Endothelial cell (in vitro differentiated cells): ENCODE results near the gene XAF1. TPM values are rescaled to one million over a fixed set of nuclear protein-coding genes. Genes with fewer than 3 reads are reported as not detected.

Experiments used
- DNase-seq: peaks from one replicate; pipeline ENCODE4 v3.0.0; 2021; ENCODE audit warnings: low spot score
- H3K27ac Mint-ChIP-seq: one replicate; pipeline ENCODE4 v1.8.0; 2021; ENCODE audit warnings: mixed read lengths, inconsistent platforms; ENCODE audit not compliant: unreplicated experiment
- H3K27me3 Mint-ChIP-seq: one replicate; pipeline ENCODE4 v1.8.0; 2021; ENCODE audit warnings: mild to moderate bottlenecking, moderate library complexity, mixed read lengths, inconsistent platforms; ENCODE audit not compliant: unreplicated experiment
- H3K36me3 Mint-ChIP-seq: one replicate; pipeline ENCODE4 v1.8.0; 2021; ENCODE audit warnings: mild to moderate bottlenecking, low read depth, mixed read lengths, inconsistent platforms; ENCODE audit not compliant: unreplicated experiment
- H3K4me1 Mint-ChIP-seq: one replicate; pipeline ENCODE4 v1.8.0; 2021; ENCODE audit warnings: mild to moderate bottlenecking, mixed read lengths, inconsistent platforms; ENCODE audit not compliant: unreplicated experiment
- H3K4me3 Mint-ChIP-seq: one replicate; pipeline ENCODE4 v1.8.0; 2021; ENCODE audit warnings: mild to moderate bottlenecking, mixed read lengths, inconsistent platforms; ENCODE audit not compliant: unreplicated experiment
- H3K9me3 Mint-ChIP-seq: one replicate; pipeline ENCODE4 v1.8.0; 2021; ENCODE audit warnings: mixed read lengths, inconsistent platforms; ENCODE audit not compliant: unreplicated experiment
- CTCF ChIP-seq: fragments of 200-600 bp; sonication (generic); IDR thresholded peaks from one replicate; pipeline ENCODE4 v1.5.0; 2021; ENCODE audit warnings: antibody characterized with exemption; ENCODE audit not compliant: unreplicated experiment
- total RNA-seq: library from RNA; stranded (reverse); fragmentation: NEBNext Ultra II Directional; extraction: Animal tissue kit (Norgen Biotek cat#: 25700); gene quantifications from one replicate; pipeline ENCODE4 v1.2.1, GENCODE V29; 2021; ENCODE audit not compliant: unreplicated experiment

The XAF1 gene
- total RNA-seq, 1 donor from 2014 or later = 0.38 TPM

GRCh38 chr17:6713130-6713917, 42.5 kb upstream of the XAF1 start, which contains the start of gene SLC13A5:
Gene SLC13A5, minus strand, starts transcription at chr17:6713369. Its CDS starts 36 bp downstream, at chr17:6713333.
- Mint-ChIP-seq H3K36me3 (peaks cover 9% of the 10 kb centered on the region), H3K9me3 (peaks cover 4% of the 10 kb centered on the region), H3K27ac (no peak within 1 kb of the TSS), H3K27me3 (peaks cover 19% of the 10 kb centered on the region), H3K4me1 (peaks cover 17% of the 10 kb centered on the region), H3K4me3 (peak within 1 kb of the TSS; percentile 89)
- peak; percentile 50 for TF ChIP-seq CTCF
- peak; percentile 69 for DNase-seq

DNA sequence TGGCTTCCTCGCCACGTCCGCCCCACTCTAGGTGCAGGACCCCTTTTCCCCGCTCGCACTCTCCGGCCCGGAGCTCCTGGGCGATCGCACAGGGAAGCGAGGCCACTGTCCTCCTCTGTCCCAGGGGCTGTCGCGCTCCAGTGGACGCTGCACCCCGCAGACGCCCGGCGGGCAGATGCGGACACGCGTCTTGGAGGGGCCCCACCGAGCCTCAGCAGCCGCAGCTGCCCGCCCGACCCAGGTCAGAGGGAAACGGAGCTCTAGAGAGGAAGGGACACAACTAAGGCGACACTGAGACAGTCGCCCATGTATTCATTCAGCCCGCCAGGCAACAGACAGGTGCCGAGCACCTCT, 42.0 kb upstream of the XAF1 start:
- Mint-ChIP-seq H3K4me1 (peaks cover 17% of the 10 kb centered on the region), H3K27me3 (peaks cover 19% of the 10 kb centered on the region), H3K4me3 (peak overlapping the region; percentile 89), H3K27ac (no peak overlapping the region), H3K9me3 (peaks cover 4% of the 10 kb centered on the region), H3K36me3 (peaks cover 9% of the 10 kb centered on the region)
- TF ChIP-seq CTCF = no peak
- DNase-seq = no peak

- Mint-ChIP-seq H3K27ac (no peak overlapping the region), H3K4me3 (peak overlapping the region; percentile 89), H3K4me1 (peaks cover 17% of the 10 kb centered on the region), H3K27me3 (peaks cover 19% of the 10 kb centered on the region), H3K9me3 (peaks cover 4% of the 10 kb centered on the region), H3K36me3 (peaks cover 9% of the 10 kb centered on the region)
- no peak for TF ChIP-seq CTCF
- DNase-seq = no peak
Measured at GRCh38 chr17:6714315-6714874, 41.5 kb upstream of the XAF1 start.

DNA sequence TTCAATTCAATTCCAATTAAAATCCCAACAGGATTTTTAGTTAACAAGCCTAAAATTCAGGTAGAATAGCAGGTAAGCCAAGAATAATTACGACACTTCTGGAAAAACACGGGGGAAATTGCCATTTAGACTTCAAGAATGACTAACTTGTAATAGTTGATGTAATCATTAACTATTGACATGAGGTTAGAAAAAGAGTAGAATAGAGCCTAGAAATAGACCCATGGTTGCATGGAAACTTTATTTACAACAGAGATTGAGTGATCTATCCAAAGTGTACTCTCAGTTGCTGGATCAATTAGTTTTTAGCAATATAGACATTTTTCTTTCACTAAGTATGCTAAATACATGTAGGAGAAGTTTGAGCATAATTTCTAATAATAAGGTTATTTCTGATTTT, 39.1 kb upstream of the XAF1 start:
- Mint-ChIP-seq H3K27me3 (peaks cover 16% of the 10 kb centered on the region), H3K4me3 (no peak overlapping the region), H3K9me3 (peaks cover 4% of the 10 kb centered on the region), H3K27ac (no peak overlapping the region), H3K36me3 (peaks cover 4% of the 10 kb centered on the region), H3K4me1 (peaks cover 13% of the 10 kb centered on the region)
- no peak for DNase-seq
- TF ChIP-seq CTCF = no peak

DNA sequence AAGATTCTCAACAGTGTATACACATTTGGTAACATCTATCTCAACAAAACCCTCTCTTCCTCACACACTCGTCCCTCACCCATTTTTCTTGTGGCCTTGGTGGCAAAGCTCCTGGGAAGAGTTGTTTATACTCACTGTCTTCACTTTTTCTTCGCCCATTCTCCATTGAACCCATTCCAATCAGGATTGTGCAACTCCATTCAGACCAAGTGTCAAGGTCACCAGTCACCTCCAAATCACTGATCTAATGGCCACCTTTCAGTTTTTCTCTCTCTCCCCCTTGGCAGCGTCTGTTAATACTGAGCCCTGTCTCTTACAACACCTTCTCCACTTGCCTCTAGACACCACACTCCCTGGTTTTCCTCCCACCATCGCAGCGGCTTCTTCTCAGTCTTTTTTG, 34.1 kb upstream of the XAF1 start:
- no peaks in the 10 kb centered on the region for H3K4me1 Mint-ChIP-seq
- DNase-seq = no peak
- H3K27ac Mint-ChIP-seq = no peak overlapping the region
- no peaks in the 10 kb centered on the region for H3K36me3 Mint-ChIP-seq
- no peak for TF ChIP-seq CTCF
- peaks cover 6% of the 10 kb centered on the region for H3K27me3 Mint-ChIP-seq
- peaks cover 4% of the 10 kb centered on the region for H3K9me3 Mint-ChIP-seq
- no peak overlapping the region for H3K4me3 Mint-ChIP-seq
